ENCODE data around the gene OSGIN1.
A peak's percentile ranks its signal among the peaks of the same experiment; 100 is the strongest.

Gene OSGIN1

GRCh38 chr16:83952940-83953795 is at the start of gene OSGIN1:
Gene OSGIN1, plus strand, starts transcription at chr16:83953240. Its CDS starts 4,432 bp downstream, at chr16:83957672.
- peak; percentile 43 for DNase-seq (ENCODE audit: low read depth)

GRCh38 chr16:83903751-83904150 is 49.3 kb upstream of the OSGIN1 start:
- DNase-seq (ENCODE audit: low read depth) = no peak

GRCh38 chr16:83906683-83907082 is 46.4 kb upstream of the OSGIN1 start:
- no peak for DNase-seq (ENCODE audit: low read depth)

GRCh38 chr16:83907111-83907510 is 45.9 kb upstream of the OSGIN1 start:
- DNase-seq (ENCODE audit: low read depth) = no peak

- DNase-seq (ENCODE audit: low read depth) = no peak
Measured at GRCh38 chr16:83907631-83908250, 45.3 kb upstream of the OSGIN1 start.

GRCh38 chr16:83908798-83909197 is 44.2 kb upstream of the OSGIN1 start:
- no peak for DNase-seq (ENCODE audit: low read depth)

- DNase-seq (ENCODE audit: low read depth) = no peak
Measured at GRCh38 chr16:83911290-83911689, 41.8 kb upstream of the OSGIN1 start.

- DNase-seq (ENCODE audit: low read depth) = no peak
Measured at GRCh38 chr16:83912519-83913244, 40.4 kb upstream of the OSGIN1 start.

- no peak for DNase-seq (ENCODE audit: low read depth)
Measured at GRCh38 chr16:83913245-83913633, 39.8 kb upstream of the OSGIN1 start.

GRCh38 chr16:83914091-83914710 is 38.8 kb upstream of the OSGIN1 start:
- no peak for DNase-seq (ENCODE audit: low read depth)

- no peak for DNase-seq (ENCODE audit: low read depth)
Measured at GRCh38 chr16:83915081-83915480, 38.0 kb upstream of the OSGIN1 start.

- no peak for DNase-seq (ENCODE audit: low read depth)
Measured at GRCh38 chr16:83915491-83915890, 37.5 kb upstream of the OSGIN1 start.

GRCh38 chr16:83917152-83918120 is 35.6 kb upstream of the OSGIN1 start:
- no peak for DNase-seq (ENCODE audit: low read depth)

- no peak for DNase-seq (ENCODE audit: low read depth)
Measured at GRCh38 chr16:83920894-83921491, 32.0 kb upstream of the OSGIN1 start.

GRCh38 chr16:83923581-83924365 is 29.3 kb upstream of the OSGIN1 start:
- DNase-seq (ENCODE audit: low read depth) = no peak

- DNase-seq (ENCODE audit: low read depth) = no peak
Measured at GRCh38 chr16:83924686-83925085, 28.4 kb upstream of the OSGIN1 start.

- no peak for DNase-seq (ENCODE audit: low read depth)
Measured at GRCh38 chr16:83925095-83925905, 27.7 kb upstream of the OSGIN1 start.

GRCh38 chr16:83925957-83926725 is 26.9 kb upstream of the OSGIN1 start:
- no peak for DNase-seq (ENCODE audit: low read depth)
